GM12878 (cell line): Measurements from ENCODE around the gene HMMR.

Experiments
- POLR2A ChIP-seq: IDR thresholded peaks from 2 replicates; pipeline ENCODE4 v1.6.1; 2011; ENCODE audit warnings: low read depth, mild to moderate bottlenecking, low read length
- POLR2AphosphoS2 ChIP-seq: IDR thresholded peaks from 2 replicates; pipeline ENCODE4 v1.6.1; 2011; ENCODE audit warnings: low read depth, mild to moderate bottlenecking, low read length, improper control_type of control experiment, moderate library complexity
- RB1 ChIP-seq: fragments of 450-650 bp; formaldehyde crosslinking; IDR thresholded peaks from 2 replicates; pipeline ENCODE4 v1.6.1; 2017; ENCODE audit warnings: mild to moderate bottlenecking, borderline replicate concordance
- SPI1 ChIP-seq: IDR thresholded peaks from 2 replicates; pipeline ENCODE4 v1.6.1; 2011; ENCODE audit warnings: low read depth, mild to moderate bottlenecking, low read length, moderate library complexity, borderline replicate concordance; ENCODE audit not compliant: insufficient read depth
- TCF12 ChIP-seq: IDR thresholded peaks from 2 replicates; pipeline ENCODE4 v1.6.1; 2011; ENCODE audit warnings: low read depth, mild to moderate bottlenecking, low read length
- ZBTB40 ChIP-seq: fragments of 450-650 bp; IDR thresholded peaks from 2 replicates; pipeline ENCODE4 v1.6.1; 2016; ENCODE audit warnings: mild to moderate bottlenecking, moderate library complexity, borderline replicate concordance
- ZNF622 ChIP-seq: fragments of 450-650 bp; IDR thresholded peaks from 2 replicates; pipeline ENCODE4 v1.6.1; 2017; ENCODE audit warnings: mild to moderate bottlenecking, inconsistent platforms
- ZSCAN29 ChIP-seq: fragments of 450-650 bp; IDR thresholded peaks from 2 replicates; pipeline ENCODE4 v1.6.1; 2017; ENCODE audit warnings: mild to moderate bottlenecking, moderate library complexity
- TF ChIP-seq, protein P1 (sequence below): IDR thresholded peaks from 2 replicates; pipeline ENCODE4 v1.6.1; 2011; ENCODE audit warnings: low read depth, low read length, improper control_type of control experiment, borderline replicate concordance

- no peak for TF ChIP-seq ZNF622
- no peak for TF ChIP-seq SPI1
- no peak for TF ChIP-seq TCF12
- TF ChIP-seq POLR2AphosphoS2: no peak
- TF ChIP-seq, protein P1, sequence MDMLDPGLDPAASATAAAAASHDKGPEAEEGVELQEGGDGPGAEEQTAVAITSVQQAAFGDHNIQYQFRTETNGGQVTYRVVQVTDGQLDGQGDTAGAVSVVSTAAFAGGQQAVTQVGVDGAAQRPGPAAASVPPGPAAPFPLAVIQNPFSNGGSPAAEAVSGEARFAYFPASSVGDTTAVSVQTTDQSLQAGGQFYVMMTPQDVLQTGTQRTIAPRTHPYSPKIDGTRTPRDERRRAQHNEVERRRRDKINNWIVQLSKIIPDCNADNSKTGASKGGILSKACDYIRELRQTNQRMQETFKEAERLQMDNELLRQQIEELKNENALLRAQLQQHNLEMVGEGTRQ: no peak
- TF ChIP-seq ZSCAN29: no peak
- no peak for TF ChIP-seq RB1
- TF ChIP-seq ZBTB40: no peak
- no peak for TF ChIP-seq POLR2A
Measured at GRCh38 chr5:163531272-163531671, 70.8 kb downstream of the HMMR start.
